RWPE1 (cell line): ENCODE data around the gene MAEL.

ENCODE experiments used
- CTCF ChIA-PET: fragments of 350-600 bp; sonication (Branson Sonifier 250); formaldehyde crosslinking; extraction: SDS; loops from one replicate; lab custom pipeline; 2021; lab: Yijun Ruan, JAX
- POLR2A ChIA-PET: fragments of 400-600 bp; formaldehyde crosslinking; extraction: SDS; loops from one replicate; lab custom pipeline; 2020; ENCODE audit warnings: antibody characterized with exemption; ENCODE audit not compliant: low non-redundant PET; lab: Yijun Ruan, JAX
- DNase-seq: peaks from one replicate; pipeline ENCODE4 v3.0.0; 2012; ENCODE audit warnings: low spot score
- H3K27ac ChIP-seq: fragments of 450-650 bp; 2 replicates; pipeline ENCODE4 v1.5.1; 2017
- CTCF ChIP-seq: fragments of 450-650 bp; conservative IDR thresholded peaks from 2 replicates; pipeline ENCODE4 v1.5.1; 2017; ENCODE audit warnings: low read depth, mild to moderate bottlenecking

The MAEL gene

GRCh38 chr1:166988974-166989515 lies at the start of gene MAEL:
Gene MAEL (plus strand): TSS chr1:166989280. CDS start chr1:166989353, 73 bp downstream.
- TF ChIP-seq CTCF = no peak
- CTCF ChIA-PET = interaction anchor here (0.6 kb wide), 1 partner anchor 244 kb away, joined by 5 read pairs; no protein-coding TSS in a partner anchor
- no peak for DNase-seq
- POLR2A ChIA-PET = no interaction called here
- H3K27ac ChIP-seq = no peak within 1 kb of the TSS

- ChIA-PET CTCF (interaction anchor here (0.6 kb wide), 1 partner anchor 53 kb away, joined by 3 read pairs; no protein-coding TSS in a partner anchor), POLR2A (no interaction called here)
- TF ChIP-seq CTCF = no peak
- H3K27ac ChIP-seq = no peak overlapping the region
- no peak for DNase-seq
These were observed 49.2 kb upstream of the MAEL start for GRCh38 chr1:166939741-166940375.

- POLR2A ChIA-PET = no interaction called here
- no peak for DNase-seq
- TF ChIP-seq CTCF = no peak
- H3K27ac ChIP-seq = no peak overlapping the region
- CTCF ChIA-PET = interaction anchor here (0.6 kb wide), 2 partner anchors 31 to 115 kb away, joined by 3 to 4 read pairs; partner anchors contain the start of gene ILDR2
These were observed 44.7 kb upstream of the MAEL start for GRCh38 chr1:166944186-166944967.

GRCh38 chr1:166947398-166948043 lies 41.6 kb upstream of the MAEL start:
- DNase-seq = no peak
- CTCF ChIA-PET = interaction anchor here (0.7 kb wide), 1 partner anchor 351 kb away, joined by 3 read pairs; no protein-coding TSS in a partner anchor

GRCh38 chr1:166948856-166949350 lies 40.2 kb upstream of the MAEL start:
- no peak for DNase-seq
- CTCF ChIA-PET = no interaction called here
- TF ChIP-seq CTCF = no peak
- POLR2A ChIA-PET = no interaction called here
- no peak overlapping the region for H3K27ac ChIP-seq

More at GRCh38 chr1:166947398-166948043, 41.6 kb upstream of the MAEL start:
- H3K27ac ChIP-seq = no peak overlapping the region
- no peak for TF ChIP-seq CTCF
- POLR2A ChIA-PET = no interaction called here

- CTCF ChIA-PET = no interaction called here
- DNase-seq = no peak
- H3K27ac ChIP-seq = no peak overlapping the region
- TF ChIP-seq CTCF = no peak
- POLR2A ChIA-PET = no interaction called here
These were observed 38.9 kb upstream of the MAEL start for GRCh38 chr1:166950156-166950555.
